SK-N-SH (cell line): Measurements from ENCODE around the gene AP1S3.

Source experiments
- CTCF ChIP-seq: fragments of 200-600 bp; sonication (generic); IDR thresholded peaks from 2 replicates; pipeline ENCODE4 v1.6.1; 2017; ENCODE audit warnings: antibody characterized with exemption, mild to moderate bottlenecking, moderate library complexity
- EP300 ChIP-seq, 2 experiments: IDR thresholded peaks; 2 replicates each; pipeline versions ENCODE4 v1.4.0 to v1.6.1; 2012; ENCODE audit warnings: borderline replicate concordance in 1 of 2, low read depth in 1 of 2, low read length in 1 of 2
- EZH2phosphoT487 ChIP-seq: fragments of 200-600 bp; sonication (generic); IDR thresholded peaks from 2 replicates; pipeline ENCODE4 v1.6.1; 2017; ENCODE audit warnings: low read depth, mixed run types, mild to moderate bottlenecking, antibody characterized with exemption, moderate library complexity, borderline replicate concordance
- GABPA ChIP-seq: IDR thresholded peaks from 2 replicates; pipeline ENCODE4 v1.4.0; 2012; ENCODE audit warnings: low read depth, mild to moderate bottlenecking
- JUND ChIP-seq: IDR thresholded peaks from 2 replicates; pipeline ENCODE4 v1.4.0; 2012
- MXI1 ChIP-seq: IDR thresholded peaks from 2 replicates; pipeline ENCODE4 v1.6.1; 2012; ENCODE audit warnings: mild to moderate bottlenecking, low read depth, low read length, improper control_type of control experiment
- NFIC ChIP-seq: IDR thresholded peaks from 2 replicates; pipeline ENCODE4 v1.4.0; 2012; ENCODE audit warnings: borderline replicate concordance
- RAD21 ChIP-seq: IDR thresholded peaks from 2 replicates; pipeline ENCODE4 v1.6.1; 2012; ENCODE audit warnings: mild to moderate bottlenecking, low read length
- RXRA ChIP-seq: IDR thresholded peaks from 2 replicates; pipeline ENCODE4 v1.4.0; 2012; ENCODE audit warnings: low read depth, mild to moderate bottlenecking, borderline replicate concordance
- SIN3A ChIP-seq: IDR thresholded peaks from 2 replicates; pipeline ENCODE4 v1.6.1; 2012; ENCODE audit warnings: low read depth, mild to moderate bottlenecking, low read length, moderate library complexity, borderline replicate concordance
- TAF1 ChIP-seq: IDR thresholded peaks from 2 replicates; pipeline ENCODE4 v1.6.1; 2012; ENCODE audit warnings: low read depth, mild to moderate bottlenecking, low read length, moderate library complexity, borderline replicate concordance
- USF1 ChIP-seq: IDR thresholded peaks from 2 replicates; pipeline ENCODE4 v1.4.0; 2012; ENCODE audit warnings: low read depth, borderline replicate concordance
- USF2 ChIP-seq: fragments of 150-350 bp; IDR thresholded peaks from 2 replicates; pipeline ENCODE4 v1.6.1; 2017; ENCODE audit warnings: antibody characterized with exemption, low read length, low read depth, borderline replicate concordance

- TF ChIP-seq CTCF (no peak), JUND (no peak), USF1 (no peak), EZH2phosphoT487 (no peak), GABPA (no peak), RXRA (no peak), TAF1 (no peak), MXI1 (no peak), EP300 (IDR thresholded peaks at IDR 0.05; ENCODE audit: borderline replicate concordance in 1 of 2, low read depth in 1 of 2, low read length in 1 of 2) (no peak), RAD21 (no peak), NFIC (no peak), USF2 (no peak), SIN3A (no peak)
Measured at GRCh38 chr2:223870840-223871611, 33.6 kb upstream of the AP1S3 start.
